HTR-8/SVneo (cell line): ENCODE results near the gene RLN1.
"Not testable (repeated sequence)": the region's sequence is repeated elsewhere in the genome, so short reads cannot be mapped to it uniquely, and the experiment has no call there.

Experiments used
- DNase-seq: peaks from one replicate; pipeline ENCODE4 v3.0.0; 2011; ENCODE audit warnings: low spot score, mixed read lengths; ENCODE audit not compliant: insufficient read length
- FAIRE-seq: peaks from 2 replicates; lab custom pipeline; 2011; peaks lifted over from hg19 to GRCh38; lab: Jason Lieb, UNC

RLN1 gene

GRCh38 chr9:5338992-5339981, at the start of gene RLN1:
RLN1 (minus strand) TSS chr9:5339876; CDS start chr9:5339746, 130 bp downstream.
- not testable (repeated sequence) for DNase-seq
- peak; percentile 99 for FAIRE-seq

GRCh38 chr9:5389109-5389732, 49.5 kb upstream of the RLN1 start:
- DNase-seq (peak; percentile 45), FAIRE-seq (no peak)

DNA sequence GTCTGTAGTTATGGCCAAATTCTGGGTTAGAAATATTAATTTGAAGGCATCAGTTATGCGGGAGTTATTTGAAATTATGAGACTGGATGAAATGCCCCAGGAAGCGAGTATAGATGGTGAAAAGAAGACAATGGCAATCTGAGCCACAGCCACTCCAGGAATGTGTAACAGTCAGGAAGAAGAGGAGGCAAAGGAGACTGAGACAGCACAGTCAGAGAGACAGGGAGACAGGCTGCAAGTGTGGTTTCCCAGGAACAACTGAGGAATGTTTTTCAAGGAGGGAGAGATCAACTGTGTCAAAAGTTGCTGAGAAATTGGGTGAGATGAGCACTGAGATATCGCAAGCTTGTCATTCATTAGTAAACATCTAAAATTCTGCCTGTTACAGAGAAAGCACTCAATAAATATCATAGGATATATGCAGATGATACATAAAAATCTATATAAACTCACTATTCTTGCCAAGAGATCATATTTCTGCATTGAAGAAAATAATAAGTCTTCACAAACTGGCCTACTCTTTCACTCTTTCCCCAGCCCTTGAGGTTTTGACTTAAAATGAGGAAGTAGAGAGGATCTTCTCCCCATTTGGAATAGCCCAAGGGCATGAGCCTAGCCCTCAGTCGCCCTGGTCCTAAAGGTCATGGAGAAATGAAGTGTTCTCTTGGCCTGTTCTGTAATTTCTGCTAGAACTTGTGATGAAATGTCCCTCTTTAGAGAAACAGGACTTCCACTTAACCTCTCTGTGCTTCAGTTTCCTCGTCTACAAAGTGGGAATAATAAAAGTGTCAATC, 48.5 kb upstream of the RLN1 start:
- FAIRE-seq (no peak), DNase-seq (no peak)

- FAIRE-seq (no peak), DNase-seq (no peak)
Measured at GRCh38 chr9:5384436-5384835, 44.8 kb upstream of the RLN1 start.

GRCh38 chr9:5382479-5382878, 42.8 kb upstream of the RLN1 start:
- no peak for DNase-seq
- FAIRE-seq: no peak

GRCh38 chr9:5375790-5376477, 36.3 kb upstream of the RLN1 start:
- DNase-seq: no peak
- FAIRE-seq: no peak

DNA sequence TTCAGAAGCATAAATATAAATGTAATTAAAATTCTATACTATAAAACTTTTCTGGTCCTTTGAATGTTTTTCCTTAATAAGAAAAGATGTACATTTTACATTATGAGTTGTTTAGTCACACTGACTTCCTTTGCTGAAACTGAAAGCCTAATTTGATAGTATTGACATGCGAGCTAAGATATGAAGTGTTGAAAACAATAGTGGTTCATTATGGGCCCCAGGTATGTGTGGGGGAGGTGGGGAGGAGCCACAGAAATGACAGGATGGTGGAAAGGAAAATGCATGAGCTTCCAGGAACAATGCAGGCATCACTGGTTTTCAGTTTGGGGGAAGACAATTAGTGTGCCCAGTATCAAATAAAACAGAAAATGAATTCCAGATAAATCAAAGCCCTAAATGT, 35.4 kb upstream of the RLN1 start:
- DNase-seq (no peak), FAIRE-seq (no peak)

DNA sequence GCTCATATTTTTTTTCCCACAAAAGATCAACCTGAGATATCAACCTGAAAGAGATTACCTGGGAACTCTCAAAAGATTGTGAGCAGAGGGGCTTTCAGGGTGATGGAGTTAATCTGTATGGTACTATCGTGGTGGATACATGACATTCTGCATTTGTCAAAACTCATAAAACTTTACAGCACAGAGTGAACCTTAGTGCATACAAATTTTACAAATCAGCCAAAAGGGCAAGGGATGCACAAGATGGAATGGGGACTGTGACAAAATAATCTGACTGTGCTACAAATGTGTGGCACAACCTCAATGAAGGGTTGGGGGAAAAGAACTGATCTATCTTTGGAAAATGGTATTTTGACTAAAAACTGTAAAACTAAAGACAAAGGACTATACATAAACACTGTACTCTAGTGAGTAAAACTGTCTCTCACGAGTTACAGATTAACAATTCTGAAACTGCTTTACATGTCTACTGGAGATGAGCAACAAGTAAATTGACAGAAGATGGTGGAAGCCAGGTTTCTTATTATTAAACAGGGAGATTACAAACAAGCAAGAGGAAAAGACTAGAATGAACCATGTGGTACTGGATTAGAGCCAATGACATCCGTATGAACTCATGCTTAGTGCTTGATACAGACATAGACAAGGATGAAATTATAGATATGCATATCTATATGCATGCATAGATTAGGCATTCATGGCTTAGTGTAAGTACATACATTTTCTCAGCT, 24.8 kb upstream of the RLN1 start:
- FAIRE-seq (peak; percentile 51), DNase-seq (no peak)

GRCh38 chr9:5361326-5362010, 21.8 kb upstream of the RLN1 start:
- no peak for DNase-seq
- FAIRE-seq: no peak

DNA sequence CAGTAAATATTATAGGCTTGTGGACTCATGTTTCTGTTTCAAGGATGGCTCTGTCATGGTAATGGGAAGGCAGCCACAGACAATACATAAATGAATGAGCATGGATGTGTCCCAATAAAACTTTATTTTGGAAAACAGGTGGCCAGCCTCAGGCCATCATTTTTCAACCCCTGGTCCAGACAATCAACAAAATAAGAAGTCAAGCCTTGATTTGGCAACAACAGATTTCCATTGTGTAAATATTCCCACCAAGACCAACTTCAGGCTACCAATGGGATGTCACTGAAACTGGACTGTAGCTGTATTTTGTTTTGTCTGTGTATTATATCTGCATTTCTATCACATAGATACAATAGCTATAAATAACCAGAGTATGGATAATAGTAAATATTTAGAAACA, 20.7 kb upstream of the RLN1 start:
- DNase-seq: no peak
- FAIRE-seq: no peak

GRCh38 chr9:5357431-5358105, 17.9 kb upstream of the RLN1 start:
- FAIRE-seq: no peak
- no peak for DNase-seq

GRCh38 chr9:5355817-5356216, 16.1 kb upstream of the RLN1 start:
- no peak for FAIRE-seq
- no peak for DNase-seq

DNA sequence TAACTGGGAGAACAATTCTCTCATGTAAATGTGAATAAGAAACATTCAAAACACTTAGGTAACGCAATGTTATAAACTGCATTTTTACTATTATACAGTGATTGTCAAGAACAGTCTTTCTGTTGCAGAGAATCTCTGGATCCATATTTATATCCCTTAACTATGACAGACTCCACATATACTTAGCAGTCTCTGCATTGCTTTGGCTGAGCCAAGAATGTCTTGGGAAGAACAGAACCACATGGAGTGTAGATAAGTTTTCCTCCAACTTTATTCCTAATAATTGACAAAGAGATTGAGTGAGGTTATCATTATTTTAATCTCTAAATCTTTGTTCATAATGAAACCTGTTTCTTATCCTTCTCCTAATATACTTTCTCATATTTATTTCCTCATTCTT, 15.6 kb upstream of the RLN1 start:
- no peak for FAIRE-seq
- no peak for DNase-seq

DNA sequence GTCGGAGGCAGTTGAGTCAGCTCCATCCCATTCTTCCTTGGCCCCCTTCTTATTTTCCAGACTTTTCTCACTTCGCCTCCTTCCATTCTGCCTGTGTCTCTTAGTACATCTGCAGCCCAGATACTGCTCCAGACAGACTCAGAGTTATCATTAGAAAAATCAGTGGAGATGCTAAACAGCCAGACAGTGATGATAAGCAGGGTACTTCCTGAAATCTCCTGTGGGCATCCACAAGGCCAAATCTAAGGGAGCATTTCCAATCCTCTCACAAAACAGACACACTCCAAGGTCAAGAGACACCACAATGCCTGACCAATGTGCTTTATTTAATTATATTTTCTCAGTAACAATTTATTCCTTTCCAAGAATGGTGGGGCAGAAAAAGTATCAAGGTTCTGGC, 14.5 kb upstream of the RLN1 start:
- DNase-seq (no peak), FAIRE-seq (no peak)

- no peak for FAIRE-seq
- DNase-seq: no peak
Measured at GRCh38 chr9:5352637-5353248, 13.1 kb upstream of the RLN1 start.

- no peak for DNase-seq
- no peak for FAIRE-seq
Measured at GRCh38 chr9:5336688-5337087, 3.0 kb downstream of the RLN1 start.

GRCh38 chr9:5331276-5331675, 8.4 kb downstream of the RLN1 start:
- not testable (repeated sequence) for DNase-seq, FAIRE-seq
